GM12878 (cell line): ENCODE data around the gene WDR77. TPM values are rescaled to one million over a fixed set of nuclear protein-coding genes. Genes with fewer than 3 reads are reported as not detected.

Experiments
- polyA plus RNA-seq, 11 experiments: library from polyadenylated mRNA; depleted of rRNA in 4 of 11; unstranded in 6 of 11; stranded (reverse) in 5 of 11; fragments of >200 nt; fragmentation: Nextera tagmentation in 4 of 11; fragmentation: Illumina TruSeq in 1 of 11; extraction: Ambion mirVana in 4 of 11; extraction: Trizol in 1 of 11; gene quantifications; 1 replicate in 1 of 11; 2 replicates in 10 of 11; pipeline versions ENCODE4 v1.2.1 to v1.2.3, GENCODE V29; 2011 to 2016; ENCODE audit warnings: inconsistent platforms in 2 of 11, missing spikeins in 2 of 11, low read depth in 1 of 11
- small RNA-seq: library from RNA; depleted of rRNA; stranded (forward); fragments of <200 nt; gene quantifications from one replicate; pipeline ENCODE3, GENCODE V24; 2014
- total RNA-seq, 4 experiments: library from RNA; depleted of rRNA in 3 of 4; stranded (reverse); fragments of >200 nt in 3 of 4; fragmentation: Illumina TruSeq in 1 of 4; extraction: Trizol in 1 of 4; gene quantifications; 2 replicates each; pipeline versions ENCODE4 v1.2.1 to v1.2.3, GENCODE V29; 2013 to 2021

WDR77 gene
- total and polyA plus RNA-seq, 10 of the 15 experiments (the other 5 are each of a cell fraction or from before 2014, with no cell fraction given) = 12.7 to 167 (median 67.1) TPM

Small RNA genes lying within 50 kb of the gene (small RNA-seq; reads per million reads assigned to genes)
- gene RF00019 = not detected
- gene RNU6-792P = not detected

Other genes starting within 250 kb of the WDR77 start
Only the 7 nearest of the 9 such genes appear.
- gene CHIA, start 158.4 kb downstream of the WDR77 start, total RNA-seq (2014; rRNA removed) = not detected in 2 replicates
- not detected in 2 replicates for gene CHIA, start 158.4 kb downstream of the WDR77 start, total RNA-seq (2014; rRNA removed; fragmentation: Illumina TruSeq; extraction: Trizol)
- gene CHIA, start 158.4 kb downstream of the WDR77 start, total RNA-seq (2021) = not detected in 2 replicates
- gene CHIA, start 158.4 kb downstream of the WDR77 start, polyA plus RNA-seq (2011; rRNA removed) = not detected in 2 replicates
- gene CHIA, start 158.4 kb downstream of the WDR77 start, polyA plus RNA-seq (2014; fragmentation: Illumina TruSeq; extraction: Trizol) = not detected in 2 replicates
- not detected for gene CHIA, start 158.4 kb downstream of the WDR77 start, polyA plus RNA-seq (2014; fragmentation: Nextera tagmentation; extraction: Ambion mirVana)
- gene CHIA, start 158.4 kb downstream of the WDR77 start, polyA plus RNA-seq (2014; rRNA removed) = not detected in 2 replicates
- gene CHIA, start 158.4 kb downstream of the WDR77 start, polyA plus RNA-seq (2016; fragmentation: Nextera tagmentation; extraction: Ambion mirVana) = under 1 TPM in 1 of 2 experiments, not detected in 1; 0.21 TPM
- 0.65 and 1.0 TPM in 2 replicates for gene OVGP1, start 21.5 kb downstream of the WDR77 start, total RNA-seq (2014; rRNA removed)
- 0.89 and 1.2 TPM in 2 replicates for gene OVGP1, start 21.5 kb downstream of the WDR77 start, total RNA-seq (2014; rRNA removed; fragmentation: Illumina TruSeq; extraction: Trizol)
- gene OVGP1, start 21.5 kb downstream of the WDR77 start, total RNA-seq (2021) = 0.64 and 0.80 TPM in 2 replicates
- gene OVGP1, start 21.5 kb downstream of the WDR77 start, polyA plus RNA-seq (2011; rRNA removed) = 1.4 and 1.6 TPM in 2 replicates
- 1.8 and 2.0 TPM in 2 replicates for gene OVGP1, start 21.5 kb downstream of the WDR77 start, polyA plus RNA-seq (2014; fragmentation: Illumina TruSeq; extraction: Trizol)
- under 1 TPM; 0.03 to 0.73 TPM for gene OVGP1, start 21.5 kb downstream of the WDR77 start, polyA plus RNA-seq (2014; fragmentation: Nextera tagmentation; extraction: Ambion mirVana)
- 1.4 and 1.5 TPM in 2 replicates for gene OVGP1, start 21.5 kb downstream of the WDR77 start, polyA plus RNA-seq (2014; rRNA removed)
- gene OVGP1, start 21.5 kb downstream of the WDR77 start, polyA plus RNA-seq (2016; fragmentation: Nextera tagmentation; extraction: Ambion mirVana) = under 1 TPM; 0.12 to 0.16 TPM
- 475 and 625 TPM in 2 replicates for gene ATP5PB, start 208 bp upstream of the WDR77 start, total RNA-seq (2014; rRNA removed)
- gene ATP5PB, start 208 bp upstream of the WDR77 start, total RNA-seq (2014; rRNA removed; fragmentation: Illumina TruSeq; extraction: Trizol) = 578 and 594 TPM in 2 replicates
- 380 and 389 TPM in 2 replicates for gene ATP5PB, start 208 bp upstream of the WDR77 start, total RNA-seq (2021)
- gene ATP5PB, start 208 bp upstream of the WDR77 start, polyA plus RNA-seq (2011; rRNA removed) = 728 and 857 TPM in 2 replicates
- 627 and 753 TPM in 2 replicates for gene ATP5PB, start 208 bp upstream of the WDR77 start, polyA plus RNA-seq (2014; fragmentation: Illumina TruSeq; extraction: Trizol)
- 1,000 to 10,000 TPM; 1,250 to 1,760 TPM for gene ATP5PB, start 208 bp upstream of the WDR77 start, polyA plus RNA-seq (2014; fragmentation: Nextera tagmentation; extraction: Ambion mirVana)
- gene ATP5PB, start 208 bp upstream of the WDR77 start, polyA plus RNA-seq (2014; rRNA removed) = 503 and 598 TPM in 2 replicates
- 100 to 1,000 TPM; 859 to 866 TPM for gene ATP5PB, start 208 bp upstream of the WDR77 start, polyA plus RNA-seq (2016; fragmentation: Nextera tagmentation; extraction: Ambion mirVana)
- gene C1orf162, start 24.7 kb upstream of the WDR77 start, total RNA-seq (2014; rRNA removed) = 3.0 and 3.2 TPM in 2 replicates
- 4.7 and 5.7 TPM in 2 replicates for gene C1orf162, start 24.7 kb upstream of the WDR77 start, total RNA-seq (2014; rRNA removed; fragmentation: Illumina TruSeq; extraction: Trizol)
- 3.9 and 4.0 TPM in 2 replicates for gene C1orf162, start 24.7 kb upstream of the WDR77 start, total RNA-seq (2021)
- 2.4 TPM in 2 replicates for gene C1orf162, start 24.7 kb upstream of the WDR77 start, polyA plus RNA-seq (2011; rRNA removed)
- 8.8 and 11.3 TPM in 2 replicates for gene C1orf162, start 24.7 kb upstream of the WDR77 start, polyA plus RNA-seq (2014; fragmentation: Illumina TruSeq; extraction: Trizol)
- gene C1orf162, start 24.7 kb upstream of the WDR77 start, polyA plus RNA-seq (2014; fragmentation: Nextera tagmentation; extraction: Ambion mirVana) = 10 to 100 TPM in 1 of 2 experiments, 1 to 10 TPM in 1; 8.1 to 11.1 TPM
- 4.5 and 4.6 TPM in 2 replicates for gene C1orf162, start 24.7 kb upstream of the WDR77 start, polyA plus RNA-seq (2014; rRNA removed)
- 1 to 10 TPM; 3.3 to 3.4 TPM for gene C1orf162, start 24.7 kb upstream of the WDR77 start, polyA plus RNA-seq (2016; fragmentation: Nextera tagmentation; extraction: Ambion mirVana)
- gene ADORA3, start 54.4 kb upstream of the WDR77 start, total RNA-seq (2014; rRNA removed) = 0.17 and 0.27 TPM in 2 replicates
- 0.18 and 0.32 TPM in 2 replicates for gene ADORA3, start 54.4 kb upstream of the WDR77 start, total RNA-seq (2014; rRNA removed; fragmentation: Illumina TruSeq; extraction: Trizol)
- 0.18 TPM in 1 of 2 replicates, not detected in the other for gene ADORA3, start 54.4 kb upstream of the WDR77 start, total RNA-seq (2021)
- 0.20 and 0.88 TPM in 2 replicates for gene ADORA3, start 54.4 kb upstream of the WDR77 start, polyA plus RNA-seq (2011; rRNA removed)
- gene ADORA3, start 54.4 kb upstream of the WDR77 start, polyA plus RNA-seq (2014; fragmentation: Illumina TruSeq; extraction: Trizol) = 0.29 TPM in 1 of 2 replicates, not detected in the other
- gene ADORA3, start 54.4 kb upstream of the WDR77 start, polyA plus RNA-seq (2014; fragmentation: Nextera tagmentation; extraction: Ambion mirVana) = under 1 TPM in 1 of 2 experiments, not detected in 1; 0.18 TPM
- gene ADORA3, start 54.4 kb upstream of the WDR77 start, polyA plus RNA-seq (2014; rRNA removed) = 0.06 and 0.22 TPM in 2 replicates
- under 1 TPM in 1 of 2 experiments, not detected in 1; 0.14 TPM for gene ADORA3, start 54.4 kb upstream of the WDR77 start, polyA plus RNA-seq (2016; fragmentation: Nextera tagmentation; extraction: Ambion mirVana)
- 0.17 TPM in 1 of 2 replicates, not detected in the other for gene TMIGD3, start 54.4 kb upstream of the WDR77 start, total RNA-seq (2014; rRNA removed)
- not detected in 2 replicates for gene TMIGD3, start 54.4 kb upstream of the WDR77 start, total RNA-seq (2014; rRNA removed; fragmentation: Illumina TruSeq; extraction: Trizol)
- 0.13 TPM in 1 of 2 replicates, not detected in the other for gene TMIGD3, start 54.4 kb upstream of the WDR77 start, total RNA-seq (2021)
- gene TMIGD3, start 54.4 kb upstream of the WDR77 start, polyA plus RNA-seq (2011; rRNA removed) = not detected in 2 replicates
- gene TMIGD3, start 54.4 kb upstream of the WDR77 start, polyA plus RNA-seq (2014; fragmentation: Illumina TruSeq; extraction: Trizol) = not detected in 2 replicates
- gene TMIGD3, start 54.4 kb upstream of the WDR77 start, polyA plus RNA-seq (2014; fragmentation: Nextera tagmentation; extraction: Ambion mirVana) = not detected
- gene TMIGD3, start 54.4 kb upstream of the WDR77 start, polyA plus RNA-seq (2014; rRNA removed) = 0.11 TPM in 1 of 2 replicates, not detected in the other
- not detected for gene TMIGD3, start 54.4 kb upstream of the WDR77 start, polyA plus RNA-seq (2016; fragmentation: Nextera tagmentation; extraction: Ambion mirVana)
- gene RAP1A, start 170.5 kb upstream of the WDR77 start, total RNA-seq (2014; rRNA removed) = 41.6 and 53.4 TPM in 2 replicates
- gene RAP1A, start 170.5 kb upstream of the WDR77 start, total RNA-seq (2014; rRNA removed; fragmentation: Illumina TruSeq; extraction: Trizol) = 38.4 and 42.2 TPM in 2 replicates
- 141 TPM in 2 replicates for gene RAP1A, start 170.5 kb upstream of the WDR77 start, total RNA-seq (2021)
- gene RAP1A, start 170.5 kb upstream of the WDR77 start, polyA plus RNA-seq (2011; rRNA removed) = 141 and 206 TPM in 2 replicates
- gene RAP1A, start 170.5 kb upstream of the WDR77 start, polyA plus RNA-seq (2014; fragmentation: Illumina TruSeq; extraction: Trizol) = 213 and 259 TPM in 2 replicates
- 10 to 100 TPM; 71.8 to 93.7 TPM for gene RAP1A, start 170.5 kb upstream of the WDR77 start, polyA plus RNA-seq (2014; fragmentation: Nextera tagmentation; extraction: Ambion mirVana)
- 86.4 and 106 TPM in 2 replicates for gene RAP1A, start 170.5 kb upstream of the WDR77 start, polyA plus RNA-seq (2014; rRNA removed)
- gene RAP1A, start 170.5 kb upstream of the WDR77 start, polyA plus RNA-seq (2016; fragmentation: Nextera tagmentation; extraction: Ambion mirVana) = 10 to 100 TPM; 76.7 to 78.4 TPM